ENCODE results near the gene KCNB1.

KCNB1 gene

GRCh38 chr20:49482621-49483017 is at the start of gene KCNB1:
TSS of gene KCNB1 (minus strand) at chr20:49482668. CDS start at chr20:49482480, 188 bp downstream.
- DNase-seq (ENCODE audit: low spot score) = peak; percentile 27

- no peak for DNase-seq (ENCODE audit: low spot score)
Observed at GRCh38 chr20:49529470-49529869, 47.0 kb upstream of the KCNB1 start.

- no peak for DNase-seq (ENCODE audit: low spot score)
Observed at GRCh38 chr20:49526568-49526967, 44.1 kb upstream of the KCNB1 start.

GRCh38 chr20:49526056-49526455 is 43.6 kb upstream of the KCNB1 start:
- no peak for DNase-seq (ENCODE audit: low spot score)

- no peak for DNase-seq (ENCODE audit: low spot score)
Observed at GRCh38 chr20:49523767-49524360, 41.4 kb upstream of the KCNB1 start.

DNA sequence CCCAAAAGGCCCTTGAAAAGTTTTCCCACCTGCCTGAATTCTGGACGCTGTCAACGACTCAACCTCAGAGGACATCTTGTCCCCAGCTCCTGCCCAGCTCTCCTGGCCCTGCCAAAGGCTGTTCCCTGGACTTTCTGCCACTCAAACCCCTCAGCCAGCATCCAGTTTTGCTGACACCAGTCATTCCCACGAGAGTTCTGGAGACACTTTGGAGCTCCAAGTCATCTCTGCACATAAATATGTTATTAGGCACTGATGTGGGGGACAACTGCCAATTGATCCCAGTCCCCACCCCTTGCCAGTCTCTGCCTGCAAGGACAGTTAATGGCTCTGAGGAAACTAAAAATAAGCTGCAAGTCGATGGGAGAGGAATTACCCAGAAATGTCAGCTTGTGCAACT is 38.9 kb upstream of the KCNB1 start:
- DNase-seq (ENCODE audit: low spot score) = no peak

- no peak for DNase-seq (ENCODE audit: low spot score)
Observed at GRCh38 chr20:49519777-49520359, 37.4 kb upstream of the KCNB1 start.

DNA sequence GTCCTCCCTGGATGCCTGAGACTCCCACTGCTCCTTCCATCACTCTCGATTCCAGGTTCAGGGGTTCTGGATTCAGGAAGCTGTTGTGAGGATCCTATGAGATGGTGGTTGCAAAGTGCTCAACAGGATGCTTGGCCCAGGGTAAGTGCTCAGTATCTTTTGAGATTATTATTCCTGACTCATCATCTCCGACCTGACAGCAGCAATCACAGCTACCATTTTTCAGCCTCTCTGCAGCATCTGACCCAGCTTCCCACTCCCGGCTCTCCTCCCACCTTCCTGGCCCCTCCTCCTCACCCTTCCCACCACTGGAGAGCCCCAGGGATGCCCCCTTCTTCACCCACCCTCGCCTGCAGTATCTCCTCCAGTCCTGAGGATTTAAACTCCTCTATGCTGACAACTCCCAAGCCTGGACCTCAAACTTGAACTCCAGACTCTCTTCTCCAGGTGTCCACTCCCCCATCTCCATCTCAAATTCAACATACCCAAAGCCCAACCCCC is 36.8 kb upstream of the KCNB1 start:
- DNase-seq (ENCODE audit: low spot score) = no peak

GRCh38 chr20:49518576-49518975 is 36.1 kb upstream of the KCNB1 start:
- no peak for DNase-seq (ENCODE audit: low spot score)

GRCh38 chr20:49517805-49518100 is 35.3 kb upstream of the KCNB1 start:
- DNase-seq (ENCODE audit: low spot score) = no peak

DNA sequence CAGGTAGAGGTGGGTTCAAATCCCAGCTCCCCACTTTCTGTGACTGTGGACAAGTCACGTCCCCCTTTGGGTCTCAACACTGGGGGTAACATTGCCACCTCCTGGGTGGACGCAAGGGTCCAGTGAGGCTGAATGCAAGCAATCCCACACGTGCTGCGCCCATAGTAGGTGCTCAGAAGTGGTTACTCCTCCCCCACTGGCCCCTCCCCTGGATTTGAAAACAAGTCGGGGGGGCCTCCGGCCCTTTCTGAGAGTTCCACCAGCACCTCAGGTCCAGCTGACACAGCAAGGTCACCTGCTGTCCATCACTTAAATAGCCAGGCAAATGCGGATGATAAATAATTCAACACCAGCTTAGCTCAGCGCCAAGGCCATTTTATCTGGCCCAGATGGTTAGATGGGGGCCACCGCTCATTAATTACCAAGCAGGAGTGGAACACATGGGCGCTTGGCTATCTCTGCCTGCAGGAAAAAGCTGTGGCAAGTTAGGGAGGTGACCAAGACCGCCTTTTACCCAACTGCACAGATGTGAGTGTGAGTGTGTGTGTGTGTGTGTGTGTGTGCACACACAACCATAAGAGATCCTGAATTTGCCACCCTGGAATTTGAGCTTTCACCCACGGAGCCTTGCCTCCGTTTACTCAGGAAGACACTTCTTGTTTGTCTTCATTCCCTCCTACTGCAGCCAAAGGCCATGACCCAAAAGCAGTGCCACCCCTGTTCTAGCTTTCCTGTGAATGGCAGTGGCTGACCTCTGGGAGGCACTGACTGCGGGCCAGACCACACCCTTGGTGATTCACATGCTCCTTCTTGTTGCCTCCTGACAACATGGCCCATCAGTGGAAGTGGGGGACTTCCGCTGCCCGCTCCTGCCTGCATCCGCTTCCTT is 34.7 kb upstream of the KCNB1 start:
- no peak for DNase-seq (ENCODE audit: low spot score)

- no peak for DNase-seq (ENCODE audit: low spot score)
Observed at GRCh38 chr20:49515586-49515985, 33.1 kb upstream of the KCNB1 start.

GRCh38 chr20:49513517-49513916 is 31.0 kb upstream of the KCNB1 start:
- DNase-seq (ENCODE audit: low spot score) = no peak

- DNase-seq (ENCODE audit: low spot score) = no peak
Observed at GRCh38 chr20:49513009-49513408, 30.5 kb upstream of the KCNB1 start.

GRCh38 chr20:49511788-49512525 is 29.5 kb upstream of the KCNB1 start:
- DNase-seq (ENCODE audit: low spot score) = no peak

DNA sequence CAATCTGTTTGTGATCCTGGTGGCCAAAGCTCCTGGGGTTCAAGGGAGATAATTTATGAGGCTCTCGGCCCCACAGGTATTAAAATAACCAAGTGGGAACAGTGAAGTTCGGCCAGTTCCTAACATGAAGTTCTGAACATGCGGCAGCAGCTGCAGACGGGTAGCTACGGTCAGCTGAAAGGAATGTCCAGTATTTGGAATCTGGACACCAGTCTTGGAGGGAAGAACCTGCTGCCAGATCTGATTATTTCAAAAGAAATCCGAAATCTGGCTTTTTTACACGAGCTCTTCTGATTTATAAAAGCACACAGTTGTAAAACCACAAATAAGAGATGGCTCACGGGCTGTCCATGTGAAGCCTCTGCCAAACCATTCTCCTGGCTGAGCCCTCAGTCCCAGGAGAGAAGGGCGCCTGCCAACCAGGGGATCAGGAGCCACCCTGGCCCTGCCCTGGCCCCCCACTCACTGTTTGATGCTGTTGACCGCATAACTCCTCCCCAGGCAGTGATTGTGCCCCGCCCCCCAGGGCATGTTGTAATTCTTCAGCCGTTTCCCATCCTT is 28.2 kb upstream of the KCNB1 start:
- DNase-seq (ENCODE audit: low spot score) = peak; percentile 22

GRCh38 chr20:49508435-49509199 is 26.1 kb upstream of the KCNB1 start:
- peak; percentile 76 for DNase-seq (ENCODE audit: low spot score)

DNA sequence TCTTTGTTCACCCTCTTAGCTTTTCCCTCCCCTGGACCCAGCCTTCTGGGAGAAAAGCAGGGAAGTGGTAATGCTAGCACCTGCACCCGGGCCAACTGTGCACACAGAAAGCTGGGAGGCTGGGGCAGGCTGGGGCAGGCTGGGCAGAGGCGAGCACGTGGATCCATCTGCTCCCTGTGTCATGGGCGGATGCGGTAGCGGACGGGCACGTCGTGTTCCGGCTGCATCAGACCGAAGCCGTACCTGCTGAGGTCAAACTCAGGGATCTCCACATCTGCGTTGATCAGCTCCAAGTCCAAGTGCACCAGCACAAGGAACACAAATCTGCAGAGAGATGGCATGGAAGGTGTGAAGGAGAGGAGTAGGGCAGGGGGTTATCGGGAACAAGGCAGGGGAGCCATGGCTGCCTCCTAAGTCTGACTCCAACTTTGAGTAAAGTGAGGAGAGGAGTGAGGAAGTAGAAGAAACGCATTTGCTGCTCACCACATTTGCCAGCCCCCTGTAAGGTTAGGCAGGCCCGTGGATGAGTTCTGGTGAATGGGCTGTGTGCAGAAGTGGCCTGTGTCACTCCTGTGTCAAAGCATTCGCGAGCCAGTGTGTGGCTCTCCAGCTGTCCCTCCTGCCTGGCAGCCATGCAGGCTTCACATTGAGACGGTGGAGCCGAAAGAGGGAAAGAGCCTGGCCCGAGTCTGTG is 25.4 kb upstream of the KCNB1 start:
- no peak for DNase-seq (ENCODE audit: low spot score)

DNA sequence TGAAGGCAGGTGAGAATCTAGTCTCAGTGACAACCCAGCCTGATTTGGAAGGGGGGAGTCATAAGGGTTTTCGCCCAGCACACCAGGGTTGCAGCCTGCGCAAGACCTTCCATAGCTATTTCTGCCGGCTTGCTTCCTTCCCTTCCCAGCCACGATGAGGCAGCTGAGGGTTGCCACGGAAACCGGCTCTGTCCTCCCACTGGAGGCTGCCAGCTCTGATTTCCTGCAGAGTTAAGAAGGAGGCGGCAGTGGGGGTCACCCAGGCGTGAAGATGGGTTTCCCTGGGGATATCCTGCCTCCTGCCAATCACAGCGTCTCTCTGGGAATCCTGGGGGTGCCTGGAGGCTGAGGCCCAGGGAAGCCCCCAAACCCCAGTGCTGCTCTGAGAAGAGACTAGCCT is 23.1 kb upstream of the KCNB1 start:
- DNase-seq (ENCODE audit: low spot score) = no peak

- DNase-seq (ENCODE audit: low spot score) = no peak
Observed at GRCh38 chr20:49503176-49503575, 20.7 kb upstream of the KCNB1 start.

DNA sequence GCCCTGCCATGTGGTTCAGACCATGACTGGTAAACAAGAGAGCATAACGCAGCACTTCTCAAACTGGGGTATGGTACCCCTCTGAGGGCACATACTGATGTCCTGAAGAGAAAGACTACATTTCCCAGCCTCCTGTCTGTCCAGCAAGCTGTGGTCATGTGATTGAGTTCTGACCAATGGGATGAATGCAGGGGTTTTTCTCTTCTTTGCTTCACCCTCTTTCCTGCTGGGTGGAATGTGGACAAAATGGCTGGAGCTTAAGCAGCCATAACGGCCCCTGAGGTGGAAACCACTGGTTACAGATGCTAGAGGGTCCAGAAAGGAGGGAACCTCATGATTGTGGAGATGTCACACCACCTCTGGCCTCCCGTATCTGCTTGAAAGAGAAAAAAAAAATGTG is 19.4 kb upstream of the KCNB1 start:
- peak; percentile 40 for DNase-seq (ENCODE audit: low spot score)

Measured in RKO (cell line).